Skeletal muscle cell (primary cell): ENCODE data around the gene IGSF6.
"Not testable (repeated sequence)": the region's sequence is repeated elsewhere in the genome, so short reads cannot be mapped to it uniquely, and the experiment has no call there.

ENCODE experiments used
- DNase-seq: peaks from one replicate; pipeline ENCODE4 v3.0.0-alpha.2; 2010; ENCODE audit warnings: low read depth
- H3K4me3 ChIP-seq: 2 replicates; pipeline ENCODE4 v1.5.1; 2011; ENCODE audit warnings: low read depth, mild to moderate bottlenecking, control low read depth, low read length, moderate library complexity

Gene IGSF6, protein sequence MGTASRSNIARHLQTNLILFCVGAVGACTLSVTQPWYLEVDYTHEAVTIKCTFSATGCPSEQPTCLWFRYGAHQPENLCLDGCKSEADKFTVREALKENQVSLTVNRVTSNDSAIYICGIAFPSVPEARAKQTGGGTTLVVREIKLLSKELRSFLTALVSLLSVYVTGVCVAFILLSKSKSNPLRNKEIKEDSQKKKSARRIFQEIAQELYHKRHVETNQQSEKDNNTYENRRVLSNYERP

GRCh38 chr16:21652453-21652852, at the start of gene IGSF6:
Gene IGSF6 (minus strand): TSS chr16:21652608. CDS start chr16:21652598, 10 bp downstream.
- H3K4me3 ChIP-seq = no peak within 1 kb of the TSS

GRCh38 chr16:21701271-21701670, 48.9 kb upstream of the IGSF6 start:
- no peak overlapping the region for H3K4me3 ChIP-seq
- DNase-seq = no peak

More at GRCh38 chr16:21652453-21652852, at the start of gene IGSF6:
- DNase-seq = no peak

DNA sequence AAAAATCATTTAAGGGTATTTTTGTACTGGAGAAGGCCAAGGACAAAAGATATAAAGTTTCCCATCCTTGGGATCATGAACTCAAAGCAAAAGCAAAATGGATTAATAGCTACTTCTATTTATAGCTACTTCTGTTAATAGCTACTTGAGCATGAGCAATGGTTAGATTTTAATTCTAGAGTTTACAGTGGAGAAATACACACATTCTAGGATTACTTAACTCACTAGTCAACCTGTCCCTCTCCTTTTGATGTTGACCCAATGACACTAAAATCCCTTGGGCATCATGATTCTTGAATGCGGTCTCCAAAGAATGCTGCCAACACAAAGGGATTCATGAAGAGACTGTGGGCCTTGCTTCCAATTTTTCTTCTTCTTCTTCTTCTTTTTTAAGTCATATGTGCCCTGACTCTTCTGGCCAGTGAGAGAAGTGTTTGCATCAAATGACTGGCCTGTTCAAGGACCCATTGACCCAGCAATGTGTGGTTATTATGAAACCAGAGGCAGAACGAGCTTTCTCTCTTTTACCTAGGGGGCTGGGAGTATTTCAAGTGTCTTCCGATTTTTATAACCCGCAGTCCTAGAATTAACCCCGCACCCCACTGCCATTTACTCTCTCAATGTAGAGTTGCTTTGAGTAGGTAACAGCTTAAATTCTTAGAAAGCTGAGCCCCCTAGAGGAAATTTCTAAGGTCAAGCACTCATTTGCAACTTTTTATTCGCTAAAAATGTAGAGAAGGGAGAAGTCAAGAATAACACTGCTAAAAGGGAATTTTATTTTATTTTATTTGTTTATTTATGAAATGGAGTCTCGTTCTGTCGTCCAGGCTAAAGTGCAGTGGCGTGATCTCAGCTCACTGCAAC, 46.0 kb upstream of the IGSF6 start:
- DNase-seq = no peak
- no peak overlapping the region for H3K4me3 ChIP-seq

DNA sequence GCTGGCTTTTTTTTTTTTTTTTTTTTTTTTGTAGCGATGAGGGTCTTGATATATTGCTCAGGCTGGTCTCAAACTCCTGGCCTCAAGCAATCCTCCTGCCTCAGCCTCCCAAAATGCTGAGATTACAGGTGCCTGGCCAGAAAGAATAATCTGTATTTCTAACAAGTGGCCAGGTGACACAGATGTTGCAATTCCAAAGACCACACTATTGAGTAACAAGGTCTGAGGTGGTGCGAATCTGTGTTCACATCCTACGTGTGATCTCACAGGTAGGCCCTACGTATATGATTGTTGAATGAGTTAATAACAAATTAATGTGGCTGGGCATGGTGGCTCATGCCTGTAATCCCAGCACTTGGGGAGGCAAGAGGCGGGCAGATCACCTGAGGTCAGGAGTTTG, 44.6 kb upstream of the IGSF6 start:
- H3K4me3 ChIP-seq = no peak overlapping the region
- no peak for DNase-seq

- no peak for DNase-seq
Measured at GRCh38 chr16:21694609-21695008, 42.2 kb upstream of the IGSF6 start.

DNA sequence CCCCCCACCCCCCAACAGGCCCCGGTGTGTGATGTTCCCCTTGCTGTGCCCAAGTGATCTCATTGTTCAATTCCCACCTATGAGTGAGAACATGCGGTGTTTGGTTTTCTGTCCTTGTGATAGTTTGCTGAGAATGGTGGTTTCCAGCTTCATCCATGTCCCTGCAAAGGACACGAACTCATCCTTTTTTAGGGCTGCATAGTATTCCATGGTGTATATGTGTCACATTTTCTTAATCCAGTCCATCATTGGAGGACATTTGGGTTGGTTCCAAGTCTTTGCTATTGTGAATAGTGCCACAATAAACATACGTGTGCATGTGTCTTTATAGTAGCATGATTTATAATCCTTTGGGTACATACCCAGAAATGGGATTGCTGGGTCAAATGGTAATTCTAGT, 38.6 kb upstream of the IGSF6 start:
- DNase-seq, H3K4me3 ChIP-seq: not testable (repeated sequence)

More at GRCh38 chr16:21694609-21695008, 42.2 kb upstream of the IGSF6 start:
- H3K4me3 ChIP-seq = no peak overlapping the region

DNA sequence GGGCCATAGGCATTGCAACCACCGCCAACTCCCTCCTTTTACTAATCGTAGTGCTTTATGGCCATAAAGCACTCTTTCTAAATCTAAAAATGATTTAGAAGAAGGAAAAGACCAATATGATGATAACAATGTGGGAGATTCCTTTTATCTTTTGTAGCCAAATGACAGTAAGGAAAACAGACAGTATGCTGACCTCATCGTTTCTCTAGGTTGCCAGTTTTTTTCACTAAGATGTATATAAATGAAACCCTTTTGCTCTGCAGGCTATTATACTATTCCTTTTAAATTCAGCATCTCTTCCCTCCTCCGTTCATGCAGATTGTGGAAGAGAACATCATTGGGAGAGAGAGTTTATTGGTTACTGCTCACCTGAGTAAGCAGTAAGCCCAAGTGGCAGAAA, 36.7 kb upstream of the IGSF6 start:
- no peak overlapping the region for H3K4me3 ChIP-seq
- DNase-seq = no peak

- no peak for DNase-seq
- H3K4me3 ChIP-seq = no peak overlapping the region
Measured at GRCh38 chr16:21685034-21685455, 32.6 kb upstream of the IGSF6 start.

- H3K4me3 ChIP-seq = no peak overlapping the region
- no peak for DNase-seq
Measured at GRCh38 chr16:21684199-21684598, 31.8 kb upstream of the IGSF6 start.

DNA sequence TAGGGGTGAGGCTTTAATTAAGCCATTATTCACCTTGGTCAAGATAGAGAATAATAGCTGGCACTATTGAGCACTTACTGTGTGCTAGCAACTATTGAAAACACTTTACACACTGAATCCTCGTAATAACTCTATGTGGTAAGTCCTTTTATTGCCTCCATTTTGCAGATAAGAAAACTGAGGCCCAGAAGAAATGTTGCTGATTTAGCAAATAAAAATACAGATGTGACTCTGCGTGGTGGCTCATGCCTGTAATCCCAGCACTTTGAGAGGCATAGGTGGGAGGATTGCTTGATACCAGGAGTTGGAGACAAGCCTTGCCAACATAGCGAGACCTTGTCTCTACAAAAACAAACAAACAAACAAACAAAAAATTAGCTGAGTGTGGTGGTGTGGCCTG, 30.8 kb upstream of the IGSF6 start:
- DNase-seq = no peak
- H3K4me3 ChIP-seq = no peak overlapping the region

DNA sequence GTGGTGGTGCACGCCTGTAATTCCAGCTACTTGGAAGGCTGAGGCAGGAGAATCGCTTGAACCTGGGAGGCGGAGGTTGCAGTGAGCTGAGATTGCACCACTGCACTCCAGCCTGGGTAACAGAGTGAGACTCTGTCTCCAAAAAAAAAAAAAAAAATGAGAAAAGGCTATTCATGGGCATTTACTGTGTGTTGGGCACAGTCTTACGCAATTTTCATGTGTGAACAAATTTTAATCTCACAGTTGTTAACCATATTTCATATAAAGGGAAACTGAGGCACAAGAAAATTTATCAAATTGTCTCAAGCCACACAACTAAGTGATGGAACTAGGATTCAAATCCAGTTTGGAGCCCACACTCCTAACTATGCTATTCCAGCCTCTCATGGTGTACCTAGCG, 28.3 kb upstream of the IGSF6 start:
- DNase-seq, H3K4me3 ChIP-seq: not testable (repeated sequence)

DNA sequence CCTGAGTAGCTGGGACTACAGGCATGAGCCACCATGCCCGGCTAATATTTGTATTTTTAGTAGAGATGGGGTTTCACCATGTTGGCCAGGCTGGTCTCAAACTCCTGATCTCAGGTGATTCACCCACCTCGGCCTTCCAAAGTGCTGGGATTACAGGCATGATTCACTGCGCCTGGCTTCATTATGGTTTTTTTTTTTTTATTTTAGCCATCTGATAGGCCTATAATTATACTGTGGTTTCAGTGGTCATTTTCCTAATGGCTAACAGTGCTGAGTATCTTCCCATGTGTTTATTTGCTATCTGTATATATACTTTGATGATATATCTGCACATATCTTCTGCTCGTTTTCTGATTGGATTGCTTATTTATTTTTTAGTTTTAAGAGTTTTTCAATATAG, 22.0 kb upstream of the IGSF6 start:
- not testable (repeated sequence) for DNase-seq, H3K4me3 ChIP-seq

DNA sequence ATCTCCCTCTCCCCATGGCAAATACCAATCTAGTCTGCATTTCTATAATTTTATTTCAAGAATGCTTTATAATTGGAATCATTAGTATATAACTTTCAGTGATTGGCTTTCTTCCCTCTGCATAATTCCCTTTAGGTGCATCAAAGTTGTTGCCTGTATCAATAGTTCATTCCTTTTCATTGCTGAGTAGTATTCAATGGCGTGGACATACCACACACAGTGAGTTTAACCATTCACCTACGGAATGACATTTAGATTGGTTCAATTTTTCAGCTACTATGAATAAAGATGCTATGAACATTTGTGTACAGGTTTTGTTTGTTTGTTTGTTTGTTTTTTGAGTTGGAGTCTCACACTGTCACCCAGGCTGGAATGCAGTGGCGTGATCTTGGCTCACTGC, 21.1 kb upstream of the IGSF6 start:
- no peak for DNase-seq

GRCh38 chr16:21667575-21667974, 15.2 kb upstream of the IGSF6 start:
- DNase-seq = no peak
- no peak overlapping the region for H3K4me3 ChIP-seq

More for the DNA sequence above, 21.1 kb upstream of the IGSF6 start:
- H3K4me3 ChIP-seq = no peak overlapping the region

- no peak for DNase-seq
- no peak overlapping the region for H3K4me3 ChIP-seq
Measured at GRCh38 chr16:21666772-21667171, 14.4 kb upstream of the IGSF6 start.

- no peak overlapping the region for H3K4me3 ChIP-seq
Measured at GRCh38 chr16:21664801-21665492, 12.5 kb upstream of the IGSF6 start.

DNA sequence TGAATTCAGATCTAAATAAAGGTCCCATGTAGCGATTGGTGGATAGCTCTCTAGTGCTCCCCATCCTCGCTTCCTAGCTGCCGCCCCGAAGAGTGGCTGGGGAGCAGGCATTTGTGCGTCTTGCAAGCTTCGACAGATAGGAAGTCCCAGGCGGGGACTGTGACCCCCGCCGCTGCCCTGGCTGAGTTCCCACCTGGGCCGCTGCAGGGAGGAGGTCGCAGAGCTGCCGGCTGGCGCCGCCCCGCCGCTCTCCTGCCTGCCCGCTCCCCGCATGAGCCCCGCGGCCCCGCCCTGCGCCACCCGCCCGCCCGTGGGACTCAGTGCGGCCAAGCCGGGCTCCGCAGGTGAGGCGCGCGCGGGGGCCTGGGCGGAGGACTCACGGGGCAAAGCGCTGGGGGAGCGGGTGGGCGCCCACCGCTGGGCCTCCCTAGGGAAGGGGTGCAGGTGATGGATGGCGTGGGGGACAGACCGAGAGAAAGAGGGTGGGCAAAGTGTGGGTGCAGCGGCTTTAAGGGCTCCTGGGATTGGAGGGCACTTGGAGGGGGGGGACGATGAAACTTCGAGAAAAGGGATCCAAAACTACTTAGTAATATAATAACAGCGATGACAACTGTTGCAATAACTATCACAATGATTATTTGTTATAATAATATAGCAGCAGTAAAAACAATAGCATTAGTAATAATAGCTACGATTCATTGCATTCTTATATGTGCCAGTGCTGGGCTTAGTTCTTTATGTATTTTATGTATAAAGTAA, 11.7 kb upstream of the IGSF6 start, which contains the start of gene OTOA:
TSS of gene OTOA (plus strand) at position 80 of the 759 bp plus-strand sequence. CDS start 14,547 bp downstream, outside the sequence.
- H3K4me3 ChIP-seq = peak within 1 kb of the TSS; percentile 31
- no peak for DNase-seq

More at GRCh38 chr16:21664801-21665492, 12.5 kb upstream of the IGSF6 start:
- no peak for DNase-seq

- DNase-seq = no peak
Measured at GRCh38 chr16:21659124-21659523, 6.7 kb upstream of the IGSF6 start.

More at GRCh38 chr16:21659124-21659523, 6.7 kb upstream of the IGSF6 start:
- H3K4me3 ChIP-seq = no peak overlapping the region
